ENCODE data around the gene DENND6B. TPM values are rescaled to one million over a fixed set of nuclear protein-coding genes. Genes with fewer than 3 reads are reported as not detected.
A peak's percentile ranks its signal among the peaks of the same experiment; 100 is the strongest.

DENND6B gene
- total RNA-seq, 1 donor from 2014 or later = 1.0 TPM

DNA sequence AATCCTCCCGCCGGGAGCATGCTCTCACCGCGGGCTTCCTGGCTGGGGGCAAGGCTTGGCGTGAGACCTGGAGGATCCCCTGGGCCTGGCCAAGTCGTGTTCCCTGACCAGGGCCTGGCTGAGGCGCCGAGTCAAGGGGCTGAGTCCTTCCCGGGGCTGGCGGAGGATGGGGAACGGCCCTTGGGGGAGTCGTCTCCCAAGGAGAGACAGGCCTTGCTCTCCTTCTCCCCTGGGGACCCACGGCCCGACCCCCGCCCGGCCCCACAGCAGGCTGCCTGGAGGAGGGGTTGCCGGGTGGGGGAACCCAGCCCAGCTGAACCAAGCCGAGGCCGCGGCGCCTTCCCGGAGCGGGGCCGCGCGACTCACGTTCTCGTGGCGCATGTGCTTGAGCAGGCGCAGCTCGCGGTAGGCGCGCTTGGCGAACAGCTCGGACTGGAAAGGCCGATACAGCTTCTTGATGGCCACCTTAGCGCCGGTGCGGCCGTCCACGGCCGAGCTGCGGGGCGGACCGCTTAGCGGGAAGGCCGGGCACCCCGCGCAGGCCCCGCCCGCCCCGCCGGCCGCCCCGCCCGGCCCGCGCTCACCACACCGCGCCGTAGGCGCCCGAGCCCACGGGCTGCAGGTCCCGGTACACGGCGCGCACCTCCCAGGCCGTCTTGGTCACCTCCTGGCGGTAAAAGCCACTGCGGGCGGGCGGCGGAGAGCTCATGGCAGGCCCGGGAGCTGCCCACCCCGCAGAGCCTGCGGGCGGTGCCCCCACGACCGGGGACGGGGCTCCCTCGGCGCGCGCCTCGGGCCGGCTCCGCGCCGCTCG, 65.8 kb downstream of the DENND6B start:
- Histone ChIP-seq H3K27me3 (peaks cover 56% of the 10 kb centered on the region), H3K4me2 (peak overlapping the region; percentile 99), H3F3A (ENCODE audit: low read depth) (peaks cover 5% of the 10 kb centered on the region), H3K4me1 (peaks cover 10% of the 10 kb centered on the region), H3K27ac (no peak overlapping the region), H4K20me1 (ENCODE audit: low read depth) (peaks cover 38% of the 10 kb centered on the region), H3K9ac (no peak overlapping the region), H2AFZ (replicated peaks) (peak overlapping the region; percentile 31), H3K4me3 (peak overlapping the region; percentile 74), H3K9me3 (ENCODE audit: low read depth) (no peaks in the 10 kb centered on the region), H3K36me3 (no peaks in the 10 kb centered on the region), H3K79me2 (ENCODE audit: low read depth) (no peaks in the 10 kb centered on the region)
- Mint-ChIP-seq H3K9me3 (no peaks in the 10 kb centered on the region), H3K27ac (no peak overlapping the region), H3K36me3 (no peaks in the 10 kb centered on the region), H3K27me3 (ENCODE audit: insufficient read depth, low read depth) (peaks cover 8% of the 10 kb centered on the region), H3K4me1 (peaks cover 4% of the 10 kb centered on the region), H3K4me3 (peak overlapping the region; percentile 75)
- TF ChIP-seq, protein P1, sequence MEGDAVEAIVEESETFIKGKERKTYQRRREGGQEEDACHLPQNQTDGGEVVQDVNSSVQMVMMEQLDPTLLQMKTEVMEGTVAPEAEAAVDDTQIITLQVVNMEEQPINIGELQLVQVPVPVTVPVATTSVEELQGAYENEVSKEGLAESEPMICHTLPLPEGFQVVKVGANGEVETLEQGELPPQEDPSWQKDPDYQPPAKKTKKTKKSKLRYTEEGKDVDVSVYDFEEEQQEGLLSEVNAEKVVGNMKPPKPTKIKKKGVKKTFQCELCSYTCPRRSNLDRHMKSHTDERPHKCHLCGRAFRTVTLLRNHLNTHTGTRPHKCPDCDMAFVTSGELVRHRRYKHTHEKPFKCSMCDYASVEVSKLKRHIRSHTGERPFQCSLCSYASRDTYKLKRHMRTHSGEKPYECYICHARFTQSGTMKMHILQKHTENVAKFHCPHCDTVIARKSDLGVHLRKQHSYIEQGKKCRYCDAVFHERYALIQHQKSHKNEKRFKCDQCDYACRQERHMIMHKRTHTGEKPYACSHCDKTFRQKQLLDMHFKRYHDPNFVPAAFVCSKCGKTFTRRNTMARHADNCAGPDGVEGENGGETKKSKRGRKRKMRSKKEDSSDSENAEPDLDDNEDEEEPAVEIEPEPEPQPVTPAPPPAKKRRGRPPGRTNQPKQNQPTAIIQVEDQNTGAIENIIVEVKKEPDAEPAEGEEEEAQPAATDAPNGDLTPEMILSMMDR (IDR thresholded peaks at IDR 0.05) = no peak
- no peak for TF ChIP-seq EZH2phosphoT487 (IDR thresholded peaks at IDR 0.05)
- TF ChIP-seq EZH2 (IDR thresholded peaks at IDR 0.05) = no peak
- DNase-seq (ENCODE audit: low spot score) = peak; percentile 73

DNA sequence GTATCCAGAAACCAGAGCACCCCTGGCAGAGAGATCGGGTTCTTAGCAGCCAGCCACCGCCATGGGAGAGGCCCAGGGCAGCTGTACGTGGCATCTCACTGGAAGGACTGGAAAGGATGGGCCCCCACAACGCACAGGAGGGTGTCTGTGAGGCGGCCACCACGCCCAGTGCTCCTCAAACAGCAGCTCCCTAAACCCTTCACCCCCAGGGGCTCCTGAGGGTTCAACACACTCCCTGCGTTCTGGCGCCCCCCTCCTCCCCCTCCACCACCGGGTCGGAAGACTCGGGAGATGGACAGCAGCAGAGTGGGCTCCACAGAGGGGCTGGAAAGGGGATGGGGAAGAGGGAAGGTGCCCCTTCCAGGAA, 66.4 kb downstream of the DENND6B start:
- H3K27ac Mint-ChIP-seq = no peak overlapping the region
- Histone ChIP-seq H3K27me3 (peaks cover 50% of the 10 kb centered on the region), H3K9me3 (ENCODE audit: low read depth) (no peaks in the 10 kb centered on the region), H3K4me2 (peak overlapping the region; percentile 99), H3K27ac (no peak overlapping the region), H3F3A (ENCODE audit: low read depth) (peaks cover 5% of the 10 kb centered on the region), H3K36me3 (no peaks in the 10 kb centered on the region), H3K9ac (no peak overlapping the region), H3K4me3 (peak overlapping the region; percentile 74), H2AFZ (replicated peaks) (peak overlapping the region; percentile 31), H4K20me1 (ENCODE audit: low read depth) (peaks cover 36% of the 10 kb centered on the region), H3K79me2 (ENCODE audit: low read depth) (no peaks in the 10 kb centered on the region), H3K4me1 (peaks cover 10% of the 10 kb centered on the region)
- DNase-seq (ENCODE audit: low spot score) = no peak
- H3K4me3 Mint-ChIP-seq = peak overlapping the region; percentile 75
- no peaks in the 10 kb centered on the region for H3K36me3 Mint-ChIP-seq
- TF ChIP-seq, protein P1 (IDR thresholded peaks at IDR 0.05) = no peak
- TF ChIP-seq EZH2phosphoT487 (IDR thresholded peaks at IDR 0.05) = no peak
- no peak for TF ChIP-seq EZH2 (IDR thresholded peaks at IDR 0.05)
- no peaks in the 10 kb centered on the region for H3K9me3 Mint-ChIP-seq
- peaks cover 4% of the 10 kb centered on the region for H3K4me1 Mint-ChIP-seq
- peaks cover 8% of the 10 kb centered on the region for H3K27me3 Mint-ChIP-seq (ENCODE audit: insufficient read depth, low read depth)

DNA sequence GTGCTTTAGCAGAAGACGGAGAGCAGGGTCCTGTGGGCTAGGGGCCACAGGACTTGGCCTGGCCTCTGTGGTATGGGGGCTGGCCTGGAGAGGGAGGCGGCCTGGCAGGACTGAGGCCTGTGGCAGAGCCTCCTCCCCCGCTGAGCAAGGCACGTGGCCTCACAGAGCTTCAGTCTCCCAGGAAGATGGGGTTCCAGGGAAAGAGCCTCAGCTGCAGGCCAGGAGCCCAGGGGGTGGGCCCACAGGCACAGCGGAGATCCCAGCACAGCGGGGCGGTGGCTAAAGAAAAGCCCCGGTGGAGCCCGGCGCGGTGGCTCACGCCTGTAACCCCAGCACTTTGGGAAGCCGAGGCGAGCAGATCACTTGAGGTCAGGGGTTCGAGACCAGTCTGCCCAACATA, 67.5 kb downstream of the DENND6B start:
- Histone ChIP-seq H4K20me1 (ENCODE audit: low read depth) (peaks cover 35% of the 10 kb centered on the region), H3K4me2 (no peak overlapping the region), H3K36me3 (no peaks in the 10 kb centered on the region), H3F3A (ENCODE audit: low read depth) (peaks cover 5% of the 10 kb centered on the region), H3K79me2 (ENCODE audit: low read depth) (no peaks in the 10 kb centered on the region), H3K4me1 (peaks cover 10% of the 10 kb centered on the region), H3K27ac (no peak overlapping the region), H3K9ac (no peak overlapping the region), H3K27me3 (peaks cover 38% of the 10 kb centered on the region), H2AFZ (replicated peaks) (no peak overlapping the region), H3K4me3 (no peak overlapping the region), H3K9me3 (ENCODE audit: low read depth) (no peaks in the 10 kb centered on the region)
- DNase-seq (ENCODE audit: low spot score) = no peak
- peaks cover 4% of the 10 kb centered on the region for H3K4me1 Mint-ChIP-seq
- TF ChIP-seq EZH2 (IDR thresholded peaks at IDR 0.05) (no peak), EZH2phosphoT487 (IDR thresholded peaks at IDR 0.05) (no peak)
- TF ChIP-seq, protein P1 (IDR thresholded peaks at IDR 0.05) = no peak
- H3K4me3 Mint-ChIP-seq = peak overlapping the region; percentile 67
- H3K9me3 Mint-ChIP-seq = no peaks in the 10 kb centered on the region
- H3K36me3 Mint-ChIP-seq = no peaks in the 10 kb centered on the region
- no peak overlapping the region for H3K27ac Mint-ChIP-seq
- peaks cover 8% of the 10 kb centered on the region for H3K27me3 Mint-ChIP-seq (ENCODE audit: insufficient read depth, low read depth)

Other genes starting within 250 kb of the DENND6B start
- not detected in 2 replicates for gene MLC1, start 241.6 kb downstream of the DENND6B start, total RNA-seq (ENCODE audit: low replicate concordance)
- gene MOV10L1, start 237.0 kb downstream of the DENND6B start, total RNA-seq (ENCODE audit: low replicate concordance) = 0.99 TPM in 1 of 2 replicates, not detected in the other
- gene PANX2, start 156.3 kb downstream of the DENND6B start, total RNA-seq (ENCODE audit: low replicate concordance) = 0.88 and 1.9 TPM in 2 replicates
- gene TRABD, start 141.1 kb downstream of the DENND6B start, total RNA-seq (ENCODE audit: low replicate concordance) = 15.4 and 37.4 TPM in 2 replicates
- 7.6 and 20.8 TPM in 2 replicates for gene SELENOO, start 126.0 kb downstream of the DENND6B start, total RNA-seq (ENCODE audit: low replicate concordance)
- 16.9 and 44.6 TPM in 2 replicates for gene TUBGCP6, start 82.0 kb downstream of the DENND6B start, total RNA-seq (ENCODE audit: low replicate concordance)
- gene HDAC10, start 75.7 kb downstream of the DENND6B start, total RNA-seq (ENCODE audit: low replicate concordance) = 5.4 and 27.6 TPM in 2 replicates
- 18.7 and 28.4 TPM in 2 replicates for gene MAPK12, start 65.3 kb downstream of the DENND6B start, total RNA-seq (ENCODE audit: low replicate concordance)
- gene MAPK11, start 56.6 kb downstream of the DENND6B start, total RNA-seq (ENCODE audit: low replicate concordance) = 0.37 TPM in 1 of 2 replicates, not detected in the other
- gene PLXNB2, start 19.4 kb downstream of the DENND6B start, total RNA-seq (ENCODE audit: low replicate concordance) = 32.4 and 94.1 TPM in 2 replicates
- 32.6 and 65.5 TPM in 2 replicates for gene PPP6R2, start 16.3 kb upstream of the DENND6B start, total RNA-seq (ENCODE audit: low replicate concordance)
- gene SBF1, start 148.0 kb upstream of the DENND6B start, total RNA-seq (ENCODE audit: low replicate concordance) = 25.8 and 65.8 TPM in 2 replicates
- 0.13 and 2.6 TPM in 2 replicates for gene ADM2, start 154.5 kb upstream of the DENND6B start, total RNA-seq (ENCODE audit: low replicate concordance)
- gene MIOX, start 159.8 kb upstream of the DENND6B start, total RNA-seq (ENCODE audit: low replicate concordance) = not detected in 2 replicates
- 7.1 and 38.2 TPM in 2 replicates for gene LMF2, start 180.7 kb upstream of the DENND6B start, total RNA-seq (ENCODE audit: low replicate concordance)
- 41.2 and 64.4 TPM in 2 replicates for gene NCAPH2, start 181.2 kb upstream of the DENND6B start, total RNA-seq (ENCODE audit: low replicate concordance)
- 1.1 TPM in 1 of 2 replicates, not detected in the other for gene SCO2, start 198.6 kb upstream of the DENND6B start, total RNA-seq (ENCODE audit: low replicate concordance)
- gene TYMP, start 203.0 kb upstream of the DENND6B start, total RNA-seq (ENCODE audit: low replicate concordance) = 0.81 TPM in 1 of 2 replicates, not detected in the other
- gene KLHDC7B, start 218.9 kb upstream of the DENND6B start, total RNA-seq (ENCODE audit: low replicate concordance) = not detected in 2 replicates
- 2.8 TPM in 1 of 2 replicates, not detected in the other for gene SYCE3, start 235.9 kb upstream of the DENND6B start, total RNA-seq (ENCODE audit: low replicate concordance)

All from neural progenitor cell (in vitro differentiated cells).